LNCAP (cell line): ENCODE data around the gene CCDC28A.

Experiments
- TF ChIP-seq, protein P1 (sequence below): fragments of 450-650 bp; IDR thresholded peaks from 2 replicates; pipeline ENCODE4 v1.5.1; 2017; ENCODE audit warnings: mild to moderate bottlenecking

CCDC28A gene

DNA sequence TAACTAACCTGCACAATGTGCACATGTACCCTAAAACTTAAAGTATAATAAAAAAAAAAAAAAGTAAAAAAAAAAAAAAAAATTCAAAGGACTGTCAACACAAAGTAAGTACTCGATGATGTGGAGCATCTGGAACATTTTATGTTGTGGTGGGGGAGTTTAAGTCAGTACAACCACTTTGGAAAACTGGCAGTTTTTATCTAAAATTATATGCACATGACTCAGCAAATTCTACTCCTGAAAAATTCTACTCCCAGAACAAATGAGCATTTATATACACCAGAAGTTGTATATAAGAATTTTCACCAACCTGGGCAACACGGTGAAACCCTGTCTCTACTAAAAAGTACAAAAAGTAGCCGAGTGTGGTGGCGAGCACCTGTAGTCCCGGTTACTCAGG is 36.9 kb upstream of the CCDC28A start:
- TF ChIP-seq, protein P1, sequence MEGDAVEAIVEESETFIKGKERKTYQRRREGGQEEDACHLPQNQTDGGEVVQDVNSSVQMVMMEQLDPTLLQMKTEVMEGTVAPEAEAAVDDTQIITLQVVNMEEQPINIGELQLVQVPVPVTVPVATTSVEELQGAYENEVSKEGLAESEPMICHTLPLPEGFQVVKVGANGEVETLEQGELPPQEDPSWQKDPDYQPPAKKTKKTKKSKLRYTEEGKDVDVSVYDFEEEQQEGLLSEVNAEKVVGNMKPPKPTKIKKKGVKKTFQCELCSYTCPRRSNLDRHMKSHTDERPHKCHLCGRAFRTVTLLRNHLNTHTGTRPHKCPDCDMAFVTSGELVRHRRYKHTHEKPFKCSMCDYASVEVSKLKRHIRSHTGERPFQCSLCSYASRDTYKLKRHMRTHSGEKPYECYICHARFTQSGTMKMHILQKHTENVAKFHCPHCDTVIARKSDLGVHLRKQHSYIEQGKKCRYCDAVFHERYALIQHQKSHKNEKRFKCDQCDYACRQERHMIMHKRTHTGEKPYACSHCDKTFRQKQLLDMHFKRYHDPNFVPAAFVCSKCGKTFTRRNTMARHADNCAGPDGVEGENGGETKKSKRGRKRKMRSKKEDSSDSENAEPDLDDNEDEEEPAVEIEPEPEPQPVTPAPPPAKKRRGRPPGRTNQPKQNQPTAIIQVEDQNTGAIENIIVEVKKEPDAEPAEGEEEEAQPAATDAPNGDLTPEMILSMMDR: no peak

- TF ChIP-seq, protein P1: no peak
These were observed 21.6 kb upstream of the CCDC28A start for GRCh38 chr6:138752017-138752416.

DNA sequence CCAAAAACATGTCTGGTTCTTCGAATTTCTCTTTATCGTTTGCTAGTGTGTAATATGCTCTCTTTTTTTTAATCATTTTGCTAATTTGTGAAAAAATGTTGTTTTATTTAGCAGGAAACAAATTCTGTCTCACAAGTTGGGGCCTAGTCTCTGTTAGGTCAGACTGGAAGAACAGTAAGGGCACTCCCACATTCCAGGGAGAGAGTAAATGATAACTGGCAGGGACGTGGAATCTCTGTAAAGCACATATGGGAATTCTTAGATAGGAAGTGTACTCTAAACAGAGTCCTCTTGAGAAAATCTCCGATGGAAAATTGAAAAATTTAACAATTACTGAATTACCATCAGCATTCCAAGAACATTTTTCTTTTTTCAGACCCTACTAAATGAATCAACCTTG is 16.4 kb upstream of the CCDC28A start:
- TF ChIP-seq, protein P1: no peak

DNA sequence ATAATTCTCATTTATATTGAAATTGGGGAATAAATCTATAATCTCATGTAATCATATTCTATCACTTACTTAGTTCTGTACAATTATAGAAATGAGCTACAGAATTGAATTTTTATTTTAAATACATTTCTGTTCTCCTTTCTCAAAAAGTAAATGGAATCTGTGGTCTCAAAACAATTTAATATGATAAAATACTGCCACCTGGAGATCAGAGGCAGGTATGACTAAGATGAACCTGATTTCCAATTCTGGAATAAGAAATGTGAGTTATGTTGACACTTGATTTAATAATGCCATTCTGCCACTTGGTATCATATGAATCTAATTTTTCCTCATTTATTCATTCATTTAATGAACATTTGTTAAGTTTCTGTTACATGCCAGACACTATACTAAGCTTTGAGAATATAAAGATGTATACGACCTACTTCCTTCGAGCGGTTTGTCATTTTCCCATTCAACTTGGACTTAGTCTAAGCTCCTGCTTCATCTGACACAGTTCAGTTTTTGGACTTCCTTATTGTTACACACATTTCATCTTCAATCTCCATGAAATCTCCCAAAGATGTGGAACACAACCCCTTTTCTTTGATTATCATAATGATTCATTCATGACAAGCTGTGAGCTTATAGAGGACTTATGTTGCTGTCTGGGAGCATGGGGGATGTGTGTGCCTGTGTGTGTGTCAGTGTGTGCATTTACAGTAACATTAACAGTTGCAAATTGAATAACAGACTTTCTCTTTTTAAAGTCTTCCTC is 7.5 kb upstream of the CCDC28A start:
- TF ChIP-seq, protein P1: peak; percentile 70

DNA sequence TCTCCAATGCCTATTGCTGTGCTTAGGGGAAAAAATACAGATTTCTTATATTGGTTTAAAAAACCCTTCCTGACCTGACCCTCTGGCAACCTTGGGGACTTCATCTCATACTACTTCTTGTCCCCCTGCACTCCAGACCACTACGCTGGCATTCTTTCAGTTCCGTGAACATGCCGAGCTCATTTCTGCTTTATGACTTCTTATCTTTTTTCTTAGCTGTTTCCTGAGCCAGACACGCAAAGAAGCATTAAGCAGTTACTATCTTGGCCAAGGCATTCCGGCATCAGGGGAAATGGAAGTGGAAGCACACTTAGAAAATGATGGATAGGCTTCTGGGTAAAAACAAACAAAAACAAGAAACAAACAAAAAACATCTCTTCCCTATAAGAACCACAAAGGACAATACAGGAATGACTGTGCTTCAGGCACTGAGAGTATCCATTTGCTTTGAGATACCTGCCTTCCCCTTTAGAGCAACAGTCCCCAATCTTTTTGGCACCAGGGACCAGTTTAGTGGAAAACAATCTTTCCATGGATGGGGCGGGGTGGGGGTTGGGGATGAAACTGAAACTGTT is 4.4 kb upstream of the CCDC28A start:
- TF ChIP-seq, protein P1: no peak

DNA sequence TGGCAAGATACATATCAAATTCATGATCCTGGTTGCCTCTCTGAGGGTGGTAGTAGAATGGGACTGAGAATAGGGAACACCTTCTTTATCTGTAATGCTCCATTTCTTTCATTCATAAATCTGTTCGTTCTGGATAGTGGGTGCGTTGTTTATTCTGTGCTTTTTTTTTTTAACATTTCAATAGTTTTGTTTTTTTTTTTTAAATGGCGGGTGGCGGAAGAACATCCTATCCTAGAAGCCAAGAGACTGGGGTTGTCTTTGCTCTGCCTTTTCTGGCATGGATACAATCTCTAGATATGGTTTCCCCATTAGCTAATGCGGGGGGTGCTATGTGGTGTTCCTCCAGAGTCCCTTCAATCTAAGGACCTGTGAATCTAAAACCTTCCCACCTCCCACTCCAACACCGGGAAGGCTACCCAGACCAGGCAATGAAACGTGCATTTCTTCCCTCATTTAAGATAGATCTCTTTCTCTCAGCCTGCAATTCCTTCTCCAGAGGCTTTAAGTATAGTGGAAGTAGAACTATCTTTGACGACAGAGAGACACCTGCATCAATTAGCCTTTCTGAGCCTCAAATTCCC is 883 bp upstream of the CCDC28A start:
- TF ChIP-seq, protein P1: no peak

DNA sequence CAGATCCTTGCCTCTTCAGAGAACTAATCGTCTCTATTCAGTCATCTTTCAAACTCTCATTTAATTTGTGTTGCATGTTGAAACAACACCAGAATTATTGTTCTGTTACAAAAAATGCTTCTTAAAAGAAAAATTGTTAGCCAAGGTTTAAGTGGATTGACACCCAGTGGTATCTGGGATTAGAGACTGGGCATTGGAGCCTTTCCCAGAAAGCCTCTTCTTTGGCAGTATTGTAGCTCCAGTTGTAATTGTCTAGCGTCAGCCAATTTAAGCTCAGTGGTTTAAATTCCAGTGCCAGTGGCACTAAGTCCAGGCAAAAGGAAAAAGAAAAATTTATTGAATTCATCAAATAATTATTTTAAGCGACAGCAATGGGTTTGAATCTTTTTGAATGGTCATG is 801 bp downstream of the CCDC28A start:
- TF ChIP-seq, protein P1: no peak
